Measurements from ENCODE around the gene OR2A42.
"Not testable (repeated sequence)": the region's sequence is repeated elsewhere in the genome, so short reads cannot be mapped to it uniquely, and the experiment has no call there.

OR2A42 gene

DNA sequence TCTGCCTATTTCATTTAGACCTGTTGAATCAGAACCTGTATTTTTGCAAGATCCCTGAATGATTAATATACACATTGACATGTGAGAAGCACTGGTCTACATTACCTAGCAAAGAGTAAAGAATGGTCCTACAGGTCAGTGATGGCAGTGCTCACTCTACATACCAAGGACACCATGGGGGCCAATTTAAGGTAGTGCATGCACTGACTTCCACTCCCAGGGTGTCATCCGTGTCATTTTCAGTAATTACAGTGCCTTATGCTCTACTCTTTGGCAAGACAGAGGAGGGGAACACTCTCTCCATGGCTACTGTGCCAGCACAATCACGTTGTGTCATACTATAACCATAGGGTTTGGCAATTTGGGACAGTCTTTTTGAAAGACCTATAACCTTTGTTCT is 6.0 kb upstream of the OR2A42 start:
- H3K9me3 Mint-ChIP-seq; H3K27ac Mint-ChIP-seq; H3K4me1 Mint-ChIP-seq (ENCODE audit: low read depth); H3K27me3 Mint-ChIP-seq; H3K4me3 Mint-ChIP-seq; H3K36me3 Mint-ChIP-seq (ENCODE audit: low read depth): not testable (repeated sequence)

DNA sequence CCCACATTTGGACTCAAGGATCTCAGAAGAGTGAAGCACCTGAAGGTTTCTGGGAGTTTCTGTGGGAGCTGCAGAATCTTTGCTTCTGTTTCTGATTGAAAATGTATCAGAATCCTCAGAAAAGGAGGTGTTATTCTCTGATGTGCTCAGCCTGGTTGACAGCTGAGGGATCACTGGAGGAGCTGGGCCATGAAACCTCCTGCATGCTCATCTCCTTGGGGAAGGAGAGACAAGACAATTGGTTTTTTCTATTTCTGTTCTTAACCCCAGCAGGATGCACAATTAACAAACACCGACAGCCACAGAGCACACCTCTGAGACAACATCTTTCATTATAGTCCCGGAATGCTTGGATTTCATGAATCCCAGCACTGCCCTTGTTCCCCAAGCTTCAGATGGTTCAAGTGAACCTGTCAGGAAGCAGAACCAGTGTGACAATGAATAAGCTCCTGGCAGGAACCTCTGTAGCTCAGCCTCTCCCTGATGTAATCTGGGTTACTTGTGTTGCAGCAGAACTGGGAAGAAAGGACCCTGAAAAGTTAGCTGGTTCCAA is 799 bp downstream of the OR2A42 start:
- H3K27ac Mint-ChIP-seq; H3K9me3 Mint-ChIP-seq; H3K36me3 Mint-ChIP-seq (ENCODE audit: low read depth); H3K27me3 Mint-ChIP-seq; H3K4me1 Mint-ChIP-seq (ENCODE audit: low read depth); H3K4me3 Mint-ChIP-seq: not testable (repeated sequence)

DNA sequence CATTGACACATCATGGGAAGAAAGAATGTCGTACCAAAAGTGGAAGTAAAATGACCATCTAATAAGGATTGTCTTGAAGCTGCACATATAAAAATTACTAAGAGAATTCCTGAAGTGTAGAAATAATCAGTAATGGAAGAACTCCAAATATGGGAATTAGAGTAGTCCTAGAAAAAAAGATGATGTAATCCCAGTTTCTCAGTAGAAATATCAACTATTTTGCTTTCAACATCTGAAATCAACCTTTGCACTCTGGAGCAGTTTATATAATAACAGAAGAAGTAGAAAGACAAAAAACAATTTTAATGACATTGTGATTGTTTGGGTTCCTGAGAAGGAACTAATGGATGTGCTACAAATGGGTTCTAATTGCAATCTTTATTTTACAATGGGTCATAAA is 6.4 kb downstream of the OR2A42 start:
- H3K4me3 Mint-ChIP-seq; H3K36me3 Mint-ChIP-seq (ENCODE audit: low read depth); H3K27me3 Mint-ChIP-seq; H3K27ac Mint-ChIP-seq; H3K4me1 Mint-ChIP-seq (ENCODE audit: low read depth); H3K9me3 Mint-ChIP-seq: not testable (repeated sequence)

DNA sequence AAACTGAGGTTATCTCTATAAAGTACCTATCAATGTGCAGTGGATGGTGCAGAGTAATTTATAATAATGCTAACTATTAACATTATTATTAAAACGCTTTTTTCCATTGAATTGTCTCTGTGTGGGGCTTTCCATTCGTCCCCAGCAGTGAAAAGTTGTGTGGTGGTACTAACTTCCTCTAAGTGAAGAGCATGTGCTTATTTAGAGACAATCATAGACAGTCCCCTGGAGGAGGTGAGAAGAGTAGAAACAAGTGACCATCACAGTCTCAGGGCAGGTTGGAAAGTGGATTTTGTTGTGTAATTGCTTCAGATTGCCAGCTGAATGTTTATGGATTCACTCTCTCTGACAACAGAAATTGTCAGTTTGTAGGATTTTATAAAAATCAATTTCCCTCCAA is 8.4 kb downstream of the OR2A42 start:
- not testable (repeated sequence) for H3K36me3 Mint-ChIP-seq (ENCODE audit: low read depth); H3K9me3 Mint-ChIP-seq; H3K4me1 Mint-ChIP-seq (ENCODE audit: low read depth); H3K27ac Mint-ChIP-seq; H3K27me3 Mint-ChIP-seq; H3K4me3 Mint-ChIP-seq

DNA sequence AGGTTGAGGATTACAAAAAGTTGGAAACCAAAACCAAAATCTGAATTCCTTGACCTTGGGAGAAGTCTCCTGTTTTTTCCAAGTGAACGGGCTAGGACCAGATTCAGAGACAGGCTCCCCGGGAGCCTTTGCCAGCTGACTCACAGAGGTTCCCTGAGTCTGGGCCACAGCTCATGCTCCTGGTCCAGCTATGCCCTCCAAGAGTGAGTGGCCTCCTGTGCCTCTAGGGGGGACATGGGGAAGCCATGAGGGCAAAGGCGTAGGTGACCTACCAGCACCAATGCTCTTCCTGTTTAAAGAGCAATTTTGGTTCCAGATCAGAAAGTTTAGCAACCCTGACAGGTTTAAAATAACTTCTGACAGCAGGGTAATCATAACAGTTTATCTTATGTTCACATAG is 10.6 kb downstream of the OR2A42 start:
- H3K27me3 Mint-ChIP-seq; H3K4me1 Mint-ChIP-seq (ENCODE audit: low read depth); H3K36me3 Mint-ChIP-seq (ENCODE audit: low read depth); H3K9me3 Mint-ChIP-seq; H3K4me3 Mint-ChIP-seq; H3K27ac Mint-ChIP-seq: not testable (repeated sequence)

DNA sequence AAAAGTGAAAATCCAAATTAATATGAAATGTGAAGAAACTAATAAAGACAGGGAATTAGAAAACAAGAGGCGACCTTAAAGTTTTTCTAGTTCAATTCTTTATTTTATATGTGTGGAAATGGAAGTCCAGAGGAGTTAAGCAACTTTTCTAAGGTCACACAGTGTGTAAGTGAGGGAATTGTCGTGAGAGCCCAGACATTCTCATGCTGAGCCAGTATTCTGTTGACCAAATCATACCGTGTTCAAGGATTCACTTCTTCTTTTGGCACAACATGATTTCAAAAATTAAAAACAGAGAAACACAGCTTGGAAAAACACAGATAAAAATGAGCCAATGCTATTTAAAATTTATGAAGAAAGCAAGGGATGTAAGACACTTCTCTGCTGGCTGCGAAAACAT is 12.5 kb downstream of the OR2A42 start:
- H3K27me3 Mint-ChIP-seq; H3K36me3 Mint-ChIP-seq (ENCODE audit: low read depth); H3K27ac Mint-ChIP-seq; H3K4me1 Mint-ChIP-seq (ENCODE audit: low read depth); H3K9me3 Mint-ChIP-seq; H3K4me3 Mint-ChIP-seq: not testable (repeated sequence)

DNA sequence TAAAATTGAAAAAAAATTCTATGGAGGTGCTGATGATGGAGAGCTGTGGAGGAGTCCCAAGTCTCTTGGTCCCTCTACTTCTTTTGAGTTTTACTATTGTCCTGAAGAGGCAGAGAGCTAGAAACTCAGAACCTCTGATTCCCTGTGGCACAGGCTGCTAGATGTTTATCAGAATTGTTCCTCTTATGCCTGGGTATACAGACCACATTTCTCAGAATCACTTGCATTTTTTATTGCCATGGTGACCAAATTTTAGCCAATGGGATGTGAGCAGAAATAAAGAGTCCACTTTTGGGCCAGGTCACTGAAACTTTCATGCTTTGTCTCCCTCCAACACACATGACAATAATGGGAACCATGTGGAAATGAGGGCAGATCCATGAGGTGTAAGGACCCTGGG is 15.7 kb downstream of the OR2A42 start:
- not testable (repeated sequence) for H3K27ac Mint-ChIP-seq; H3K27me3 Mint-ChIP-seq; H3K9me3 Mint-ChIP-seq; H3K4me1 Mint-ChIP-seq (ENCODE audit: low read depth); H3K4me3 Mint-ChIP-seq; H3K36me3 Mint-ChIP-seq (ENCODE audit: low read depth)

DNA sequence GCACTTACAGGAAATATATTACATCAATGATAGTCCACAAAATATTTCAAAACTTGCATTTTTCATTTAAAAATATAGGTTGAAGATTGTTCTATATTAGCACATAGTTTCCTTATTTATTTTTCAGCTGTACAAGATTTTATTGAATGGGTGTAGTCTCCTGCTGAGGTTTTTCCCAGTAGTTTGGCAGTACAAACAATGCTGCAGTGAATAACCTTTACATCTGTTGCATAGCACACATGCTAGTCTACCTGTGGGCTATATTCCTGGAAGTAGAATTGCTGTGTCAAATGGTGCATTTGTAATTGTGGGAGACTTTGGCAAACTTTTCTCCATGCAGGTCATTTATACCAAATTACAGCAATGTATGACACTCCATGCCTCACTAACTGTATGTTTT is 18.9 kb downstream of the OR2A42 start:
- not testable (repeated sequence) for H3K4me3 Mint-ChIP-seq; H3K9me3 Mint-ChIP-seq; H3K27me3 Mint-ChIP-seq; H3K4me1 Mint-ChIP-seq (ENCODE audit: low read depth); H3K27ac Mint-ChIP-seq; H3K36me3 Mint-ChIP-seq (ENCODE audit: low read depth)

DNA sequence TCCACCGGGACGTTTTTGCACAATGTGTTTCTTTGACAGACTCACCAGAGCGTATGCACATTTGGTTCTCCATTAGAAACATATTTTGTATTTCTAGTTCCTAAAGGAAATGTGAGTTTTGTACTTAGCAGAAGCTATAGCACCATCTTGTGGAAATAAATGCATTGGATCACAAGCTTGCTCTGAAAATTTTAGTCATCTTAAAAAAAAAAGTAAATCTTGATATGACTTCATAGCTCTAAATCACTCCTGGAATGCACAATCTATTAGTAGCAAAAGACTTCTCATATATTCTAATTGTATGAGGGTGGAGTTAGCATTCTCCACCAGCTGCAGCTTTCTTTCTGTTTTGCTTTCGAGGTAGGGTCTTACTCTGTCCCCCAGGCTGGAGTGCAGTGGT is 20.3 kb downstream of the OR2A42 start:
- H3K4me1 Mint-ChIP-seq (ENCODE audit: low read depth); H3K27ac Mint-ChIP-seq; H3K27me3 Mint-ChIP-seq; H3K4me3 Mint-ChIP-seq; H3K9me3 Mint-ChIP-seq; H3K36me3 Mint-ChIP-seq (ENCODE audit: low read depth): not testable (repeated sequence)

DNA sequence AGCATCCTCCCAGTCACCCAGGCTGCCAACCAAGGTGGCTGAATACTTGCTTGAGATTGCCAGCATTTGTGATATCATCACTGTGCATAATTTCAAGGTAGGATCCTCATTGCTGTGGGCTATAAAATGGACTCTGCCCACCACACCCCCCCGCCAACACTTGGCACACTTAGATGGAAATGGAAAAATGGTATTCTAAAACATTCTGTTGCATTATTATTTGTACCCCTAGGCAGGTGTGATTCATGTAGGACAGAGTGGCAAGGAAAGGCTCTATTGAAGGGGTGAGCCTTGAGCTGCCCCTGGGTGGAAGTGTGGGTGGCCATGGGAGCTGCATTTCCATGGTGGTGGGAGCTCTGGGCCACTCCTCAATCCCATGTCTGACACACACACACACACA is 20.8 kb downstream of the OR2A42 start:
- H3K27ac Mint-ChIP-seq; H3K4me1 Mint-ChIP-seq (ENCODE audit: low read depth); H3K9me3 Mint-ChIP-seq; H3K27me3 Mint-ChIP-seq; H3K36me3 Mint-ChIP-seq (ENCODE audit: low read depth); H3K4me3 Mint-ChIP-seq: not testable (repeated sequence)

DNA sequence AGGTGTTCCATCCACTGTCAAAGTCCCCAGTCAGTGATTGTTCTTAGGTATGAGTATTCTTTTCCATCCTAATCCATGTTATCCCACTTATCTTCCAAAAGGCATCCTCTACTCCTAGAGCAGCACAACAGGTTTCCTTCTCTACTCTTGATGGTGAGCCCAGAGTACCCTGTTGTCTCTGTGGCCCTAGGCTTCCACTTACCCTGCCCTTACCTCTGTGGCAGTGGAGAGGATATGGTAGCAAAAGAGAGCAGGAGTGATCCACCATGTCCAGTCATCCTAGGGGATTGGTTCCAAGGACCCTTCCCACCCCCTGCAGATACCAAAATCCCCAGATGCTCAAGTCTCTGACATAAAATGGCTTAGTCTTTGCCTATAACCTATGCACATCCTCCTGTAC is 22.2 kb downstream of the OR2A42 start:
- not testable (repeated sequence) for H3K36me3 Mint-ChIP-seq (ENCODE audit: low read depth); H3K9me3 Mint-ChIP-seq; H3K4me1 Mint-ChIP-seq (ENCODE audit: low read depth); H3K4me3 Mint-ChIP-seq; H3K27me3 Mint-ChIP-seq; H3K27ac Mint-ChIP-seq

DNA sequence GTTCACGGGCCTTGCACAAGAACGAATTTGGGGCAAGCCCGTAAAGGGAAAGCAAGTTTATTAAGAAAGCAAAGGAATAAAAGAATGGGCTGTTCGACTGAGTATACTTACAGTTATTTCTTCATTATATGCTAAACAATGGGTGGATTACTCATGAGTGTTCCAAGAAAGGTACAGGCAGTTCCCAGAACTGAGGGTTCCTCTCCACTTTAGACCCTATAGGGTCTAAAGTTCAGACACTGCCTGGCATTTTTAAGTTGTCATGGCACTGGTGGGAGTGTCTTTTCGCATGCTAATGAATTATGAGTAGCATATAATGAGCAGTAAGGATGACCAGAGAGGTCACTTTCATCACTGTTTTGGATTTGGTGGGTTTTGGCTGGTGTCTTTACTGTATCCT is 34.1 kb downstream of the OR2A42 start:
- H3K4me1 Mint-ChIP-seq (ENCODE audit: low read depth); H3K36me3 Mint-ChIP-seq (ENCODE audit: low read depth); H3K27ac Mint-ChIP-seq; H3K9me3 Mint-ChIP-seq; H3K4me3 Mint-ChIP-seq; H3K27me3 Mint-ChIP-seq: not testable (repeated sequence)

DNA sequence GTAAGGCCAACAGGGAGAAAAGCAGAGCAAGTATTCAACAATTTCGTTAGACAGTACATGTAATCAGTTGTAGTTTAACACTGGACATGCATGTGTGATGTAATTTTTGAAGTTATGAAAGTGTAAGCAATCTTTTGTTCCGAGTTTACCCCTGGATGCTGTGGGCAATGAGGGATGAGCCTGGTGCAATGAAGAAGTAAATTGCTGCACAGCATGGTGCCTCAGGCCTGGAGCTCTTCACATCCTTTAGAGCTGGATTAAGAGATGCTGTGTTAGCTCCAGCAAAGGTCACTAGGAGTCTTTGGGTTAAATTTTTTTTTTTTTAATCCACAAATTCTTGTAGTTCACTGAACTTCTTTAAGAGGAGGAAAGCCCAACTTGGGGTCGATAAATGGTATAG is 36.3 kb downstream of the OR2A42 start:
- H3K9me3 Mint-ChIP-seq; H3K4me1 Mint-ChIP-seq (ENCODE audit: low read depth): not testable (repeated sequence)

DNA sequence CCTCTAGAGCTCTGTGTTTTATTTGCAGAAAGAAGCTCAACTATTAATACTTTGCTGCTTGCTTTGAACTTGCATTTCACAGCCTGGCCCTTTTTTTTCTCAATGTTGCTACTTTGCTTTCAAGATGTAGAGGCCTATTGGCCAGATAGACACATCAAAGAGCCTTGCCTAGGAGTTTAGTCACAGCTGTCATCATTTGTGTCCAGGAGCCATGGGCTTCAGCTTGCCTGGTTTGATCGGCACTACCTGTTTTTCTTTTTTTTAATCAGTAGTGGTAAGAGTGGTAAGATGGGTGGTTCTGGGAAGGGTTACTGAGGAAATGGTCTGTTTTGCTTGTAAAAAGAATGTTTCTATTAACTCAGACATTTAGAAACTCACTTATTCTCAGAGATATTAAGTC is 37.4 kb downstream of the OR2A42 start:
- not testable (repeated sequence) for H3K4me1 Mint-ChIP-seq (ENCODE audit: low read depth); H3K4me3 Mint-ChIP-seq; H3K9me3 Mint-ChIP-seq; H3K36me3 Mint-ChIP-seq (ENCODE audit: low read depth); H3K27ac Mint-ChIP-seq; H3K27me3 Mint-ChIP-seq

More for the DNA sequence above, 36.3 kb downstream of the OR2A42 start:
- not testable (repeated sequence) for H3K27ac Mint-ChIP-seq; H3K27me3 Mint-ChIP-seq; H3K36me3 Mint-ChIP-seq (ENCODE audit: low read depth); H3K4me3 Mint-ChIP-seq

DNA sequence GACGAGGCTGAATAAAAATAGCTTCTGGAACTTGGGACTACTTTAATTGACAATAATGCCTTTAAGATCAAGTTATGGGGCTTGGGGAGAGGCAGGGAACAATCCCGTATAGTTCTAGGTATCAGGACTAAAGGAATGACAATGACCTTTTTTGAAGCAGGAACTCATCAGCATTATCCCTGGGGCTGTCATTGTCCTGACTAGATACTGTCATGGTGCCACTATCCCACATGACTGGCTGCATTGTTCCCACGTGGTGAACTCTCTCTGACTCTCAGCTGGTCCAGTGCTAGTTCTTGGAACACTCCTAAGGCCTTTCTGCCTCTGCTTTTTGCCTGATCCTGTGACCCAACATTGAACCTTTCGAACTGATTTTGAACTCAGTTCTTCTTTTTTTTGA is 40.5 kb downstream of the OR2A42 start:
- H3K27me3 Mint-ChIP-seq; H3K36me3 Mint-ChIP-seq (ENCODE audit: low read depth); H3K4me3 Mint-ChIP-seq; H3K4me1 Mint-ChIP-seq (ENCODE audit: low read depth); H3K27ac Mint-ChIP-seq; H3K9me3 Mint-ChIP-seq: not testable (repeated sequence)

DNA sequence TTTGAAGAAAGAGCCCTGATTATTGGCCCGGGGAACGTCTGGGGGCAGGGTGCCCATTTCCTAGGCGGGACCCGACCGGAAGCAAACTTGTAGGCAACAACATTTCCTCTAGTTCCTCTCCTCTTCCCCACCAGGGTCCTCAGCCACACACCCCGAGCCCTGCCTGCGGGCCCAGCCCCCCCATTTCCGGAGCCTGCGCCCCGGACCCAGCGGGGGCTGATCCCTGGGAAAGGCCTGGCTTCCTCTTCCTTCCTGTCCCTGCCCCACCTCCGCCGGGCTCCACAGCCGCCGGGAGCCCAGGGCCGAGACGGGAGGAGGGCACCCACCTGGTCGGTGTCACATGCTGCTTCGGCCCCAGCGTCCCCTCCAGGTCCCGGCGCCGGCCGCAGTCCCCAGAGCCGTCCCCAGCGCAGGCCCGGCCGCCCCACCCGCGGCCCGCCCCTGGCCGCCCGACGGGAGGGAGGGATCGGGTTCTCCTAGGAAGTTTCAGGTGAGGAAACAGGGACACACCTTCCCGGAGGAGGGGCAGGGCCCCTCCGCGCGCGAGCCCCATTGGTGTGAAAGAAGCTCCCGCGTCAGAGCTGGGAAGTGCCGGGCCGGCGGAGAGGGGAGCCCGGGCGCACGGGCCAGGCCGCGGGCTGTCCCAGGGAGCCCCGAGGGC is 44.1 kb downstream of the OR2A42 start, which contains the start of gene ARHGEF35:
TSS of gene ARHGEF35 (minus strand) at position 622 of the 661 bp plus-strand sequence. CDS start 7,450 bp downstream, outside the sequence.
- not testable (repeated sequence) for H3K4me3 Mint-ChIP-seq; H3K4me1 Mint-ChIP-seq (ENCODE audit: low read depth); H3K27me3 Mint-ChIP-seq; H3K9me3 Mint-ChIP-seq; H3K36me3 Mint-ChIP-seq (ENCODE audit: low read depth); H3K27ac Mint-ChIP-seq

DNA sequence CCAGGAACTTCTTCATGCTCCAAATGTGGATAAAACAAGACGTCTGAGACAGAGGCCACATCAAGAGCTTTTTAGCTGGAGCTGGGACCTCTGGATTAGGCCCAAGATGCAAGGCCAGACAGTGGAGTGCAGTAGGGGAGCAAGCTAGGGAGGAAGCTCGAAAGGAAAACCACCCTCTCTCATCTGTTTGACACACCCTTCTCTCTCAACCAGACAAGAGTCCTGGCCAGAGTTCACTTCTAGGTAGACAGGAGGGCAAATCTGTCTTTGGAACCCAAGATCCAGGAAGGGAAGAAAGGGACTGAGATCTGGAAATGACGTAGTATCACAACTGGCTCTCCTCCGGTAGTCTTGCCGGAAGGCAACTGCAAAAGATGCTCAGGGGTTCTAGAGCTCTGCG is 45.0 kb downstream of the OR2A42 start:
- not testable (repeated sequence) for H3K27ac Mint-ChIP-seq; H3K4me1 Mint-ChIP-seq (ENCODE audit: low read depth); H3K36me3 Mint-ChIP-seq (ENCODE audit: low read depth); H3K27me3 Mint-ChIP-seq; H3K4me3 Mint-ChIP-seq; H3K9me3 Mint-ChIP-seq

Data from stimulated activated naive CD8-positive, alpha-beta T cell treated with anti-CD3 and anti-CD28 coated beads, Interleukin-15, Interleukin-2, amounts not matched to agents 100 ng/mL and 50 ng/mL, for 24 hours (primary cell).